Mucosa of descending colon (tissue), 3 donors: Measurements from ENCODE around the gene PRELID3B. TPM values are rescaled to one million over a fixed set of nuclear protein-coding genes. Genes with fewer than 3 reads are reported as not detected.

ENCODE experiments used
- ATAC-seq: fragments of 200-7000 bp; cut with Tn5 transposase; one replicate; pipeline ENCODE4 v1.9.1; 2020; ENCODE audit warnings: mild to moderate bottlenecking, moderate library complexity
- DNase-seq, 3 donors: peaks; one replicate each; pipeline ENCODE4 v3.0.0-alpha.2; 2020
- H3K36me3 ChIP-seq: fragments of 200-600 bp; one replicate; pipeline ENCODE4 v1.8.0; 2021; ENCODE audit warnings: low read depth, mild to moderate bottlenecking
- H3K4me1 ChIP-seq: fragments of 200-600 bp; one replicate; pipeline ENCODE4 v1.8.0; 2021; ENCODE audit warnings: low read depth, mild to moderate bottlenecking
- H3K4me3 ChIP-seq: fragments of 200-600 bp; one replicate; pipeline ENCODE4 v1.8.0; 2021; ENCODE audit warnings: mild to moderate bottlenecking
- H3K9me3 ChIP-seq: fragments of 200-600 bp; one replicate; pipeline ENCODE4 v1.8.0; 2021; ENCODE audit warnings: mild to moderate bottlenecking
- CTCF ChIP-seq: fragments of 200-600 bp; IDR thresholded peaks from one replicate; pipeline ENCODE4 v1.8.0; 2022; ENCODE audit warnings: antibody characterized with exemption, mild to moderate bottlenecking
- intact Hi-C, 2 donors: fragments of 100-400 bp; cut with DNase I in 1 of 2; cut with micrococcal nuclease in 1 of 2; formaldehyde crosslinking; loops; one replicate each; pipeline versions ENCODE4 v1.11.0 to v1.11.1; 2022; cut with DNase I, micrococcal nuclease
- total RNA-seq, 3 donors: library from RNA; stranded (reverse); fragmentation: NEBNext Ultra II Directional in 2 of 3; extraction: Animal tissue kit (Norgen Biotek cat#: 25700) in 2 of 3; gene quantifications; one replicate each; pipeline versions ENCODE4 v1.2.1 to v1.2.4, GENCODE V29; 2021 to 2023
- donor health status: DM: no; HTN: no; CAD: no; lungs with moderate emphysema.
- donor health status: DM: no; HTN: no; CAD: no.
- donor health status: DM: no; HTN: yes; CAD: no.

PRELID3B gene
- total RNA-seq, 3 donors from 2014 or later = 82.3 to 142 (median 121) TPM

- H3K36me3 ChIP-seq = no peaks in the 10 kb centered on the region
- intact Hi-C loops = no loop called here
These were observed 15.5 kb downstream of the PRELID3B start for GRCh38 chr20:59026904-59027740.

GRCh38 chr20:59025511-59025910 lies 17.1 kb downstream of the PRELID3B start:
- Histone ChIP-seq H3K4me1 (peaks cover 25% of the 10 kb centered on the region), H3K36me3 (no peaks in the 10 kb centered on the region), H3K4me3 (no peak overlapping the region), H3K9me3 (no peaks in the 10 kb centered on the region)
- TF ChIP-seq CTCF = no peak
- DNase-seq = no peak
- intact Hi-C loops = no loop called here
- no peak for ATAC-seq

More at GRCh38 chr20:59026904-59027740, 15.5 kb downstream of the PRELID3B start:
- Histone ChIP-seq H3K4me3 (no peak overlapping the region), H3K9me3 (no peaks in the 10 kb centered on the region), H3K4me1 (peaks cover 31% of the 10 kb centered on the region)
- ATAC-seq (no peak), DNase-seq (no peak)
- TF ChIP-seq CTCF = no peak

- H3K4me3 ChIP-seq = no peak overlapping the region
- DNase-seq = no peak
- no peaks in the 10 kb centered on the region for H3K9me3 ChIP-seq
- no peaks in the 10 kb centered on the region for H3K36me3 ChIP-seq
- intact Hi-C loops = no loop called here
- peaks cover 21% of the 10 kb centered on the region for H3K4me1 ChIP-seq
- TF ChIP-seq CTCF = no peak
- ATAC-seq = no peak
These were observed 17.5 kb downstream of the PRELID3B start for GRCh38 chr20:59025086-59025485.

GRCh38 chr20:59024111-59024530 lies 18.5 kb downstream of the PRELID3B start:
- no peak for DNase-seq
- Histone ChIP-seq H3K9me3 (no peaks in the 10 kb centered on the region), H3K4me3 (no peak overlapping the region), H3K4me1 (peaks cover 11% of the 10 kb centered on the region), H3K36me3 (no peaks in the 10 kb centered on the region)
- ATAC-seq = no peak
- TF ChIP-seq CTCF = no peak
- intact Hi-C loops = no loop called here

GRCh38 chr20:59023616-59024015 lies 19.0 kb downstream of the PRELID3B start:
- H3K4me3 ChIP-seq = no peak overlapping the region
- no peaks in the 10 kb centered on the region for H3K36me3 ChIP-seq
- ATAC-seq = no peak
- intact Hi-C loops = no loop called here
- H3K9me3 ChIP-seq = no peaks in the 10 kb centered on the region
- no peak for DNase-seq
- peaks cover 8% of the 10 kb centered on the region for H3K4me1 ChIP-seq
- TF ChIP-seq CTCF = no peak
